Stimulated activated CD4-positive, alpha-beta T cell treated with anti-CD3 and anti-CD28 coated beads, TNF-alpha, amount 100 ng/mL, for 4 hours (primary cell): ENCODE results near the gene TRIM67.
"Not testable (repeated sequence)": the region's sequence is repeated elsewhere in the genome, so short reads cannot be mapped to it uniquely, and the experiment has no call there.

Experiments used
- DNase-seq, 3 experiments: peaks; one replicate each; pipeline ENCODE4 v3.0.0-alpha.2; 2020; ENCODE audit warnings: low read depth in 3 of 3

The TRIM67 gene

GRCh38 chr1:231203259-231204057, 41.6 kb downstream of the TRIM67 start:
- DNase-seq = no peak

GRCh38 chr1:231206856-231207255, 45.0 kb downstream of the TRIM67 start:
- no peak for DNase-seq

- DNase-seq = no peak
Measured at GRCh38 chr1:231207437-231207836, 45.6 kb downstream of the TRIM67 start.

- no peak for DNase-seq
Measured at GRCh38 chr1:231208980-231209379, 47.1 kb downstream of the TRIM67 start.

GRCh38 chr1:231209531-231209930, 47.7 kb downstream of the TRIM67 start:
- DNase-seq = no peak

GRCh38 chr1:231210126-231210525, 48.3 kb downstream of the TRIM67 start:
- no peak for DNase-seq

- peak; percentile 83 to 89 (median 85) for DNase-seq
Measured at GRCh38 chr1:231211005-231211857, 49.4 kb downstream of the TRIM67 start.

GRCh38 chr1:231212301-231212700, 50.4 kb downstream of the TRIM67 start:
- DNase-seq = not testable (repeated sequence)

- no peak for DNase-seq
Measured at GRCh38 chr1:231213831-231214573, 52.1 kb downstream of the TRIM67 start.

GRCh38 chr1:231214918-231215680, 53.2 kb downstream of the TRIM67 start:
- DNase-seq = no peak

GRCh38 chr1:231215681-231216385, 54.0 kb downstream of the TRIM67 start:
- DNase-seq = no peak

GRCh38 chr1:231216498-231216897, 54.6 kb downstream of the TRIM67 start:
- no peak for DNase-seq

GRCh38 chr1:231217056-231217455, 55.2 kb downstream of the TRIM67 start:
- DNase-seq = no peak

GRCh38 chr1:231218078-231218477, 56.2 kb downstream of the TRIM67 start:
- DNase-seq = no peak

GRCh38 chr1:231219422-231220401, 57.9 kb downstream of the TRIM67 start:
- no peak for DNase-seq

GRCh38 chr1:231220801-231221200, 58.9 kb downstream of the TRIM67 start:
- no peak for DNase-seq

- DNase-seq = no peak
Measured at GRCh38 chr1:231226156-231226555, 64.3 kb downstream of the TRIM67 start.

GRCh38 chr1:231231511-231231910, 69.7 kb downstream of the TRIM67 start:
- DNase-seq = no peak
